HepG2 (cell line): ENCODE results near the gene UBE2S. TPM values are rescaled to one million over a fixed set of nuclear protein-coding genes. Genes with fewer than 3 reads are reported as not detected.

Experiments
- GFI1 ChIP-seq: sonication (generic); formaldehyde crosslinking; IDR thresholded peaks from 2 replicates; pipeline ENCODE4 v1.5.0; 2020; ENCODE audit warnings: missing genetic modification reagents, mild to moderate bottlenecking, borderline replicate concordance
- KAT7 ChIP-seq: IDR thresholded peaks from 2 replicates; pipeline ENCODE4 v1.6.1; 2018; ENCODE audit warnings: borderline replicate concordance, missing compliant biosample characterization
- KLF12 ChIP-seq: sonication (generic); formaldehyde crosslinking; IDR thresholded peaks from 2 replicates; pipeline ENCODE4 v1.4.0; 2020; ENCODE audit warnings: missing genetic modification reagents, borderline replicate concordance
- MBNL3 ChIP-seq: fragments of 250-450 bp; sonication (Bioruptor Pico); conservative IDR thresholded peaks from 2 replicates; pipeline ENCODE4 v1.8.0; 2022; ENCODE audit warnings: mild to moderate bottlenecking, inconsistent platforms
- MTA3 ChIP-seq: sonication (generic); formaldehyde crosslinking; IDR thresholded peaks from 2 replicates; pipeline ENCODE4 v1.4.0; 2020; ENCODE audit warnings: missing genetic modification reagents
- MYC ChIP-seq: sonication (generic); formaldehyde crosslinking; IDR thresholded peaks from 2 replicates; pipeline ENCODE4 v1.9.0; 2021; ENCODE audit warnings: missing genetic modification reagents, borderline replicate concordance
- ONECUT2 ChIP-seq: sonication (generic); formaldehyde crosslinking; IDR thresholded peaks from 2 replicates; pipeline ENCODE4 v1.4.0; 2020; ENCODE audit warnings: missing genetic modification reagents
- PHF20 ChIP-seq: sonication (generic); formaldehyde crosslinking; IDR thresholded peaks from 2 replicates; pipeline ENCODE4 v1.5.0; 2020; ENCODE audit warnings: mild to moderate bottlenecking, missing genetic modification reagents
- SAP130 ChIP-seq: IDR thresholded peaks from 2 replicates; pipeline ENCODE4 v1.6.1; 2016; ENCODE audit warnings: low read depth
- TGIF2 ChIP-seq: IDR thresholded peaks from 2 replicates; pipeline ENCODE4 v1.6.1; 2016; ENCODE audit warnings: control low read depth, missing compliant biosample characterization
- THAP11 ChIP-seq: IDR thresholded peaks from 2 replicates; pipeline ENCODE4 v1.6.1; 2016; ENCODE audit warnings: missing biosample characterization, missing genetic modification reagents
- THYN1 ChIP-seq: sonication (generic); formaldehyde crosslinking; IDR thresholded peaks from 2 replicates; pipeline ENCODE4 v1.8.1; 2023; ENCODE audit warnings: low read depth, mild to moderate bottlenecking, moderate library complexity, missing genetic modification reagents, borderline replicate concordance
- ZFP62 ChIP-seq: sonication (generic); formaldehyde crosslinking; IDR thresholded peaks from 2 replicates; pipeline ENCODE4 v1.4.0; 2020; ENCODE audit warnings: missing genetic modification reagents
- ZNF30 ChIP-seq: sonication (generic); formaldehyde crosslinking; IDR thresholded peaks from 2 replicates; pipeline ENCODE4 v1.5.0; 2020; ENCODE audit warnings: mild to moderate bottlenecking, missing genetic modification reagents
- ZNF484 ChIP-seq: sonication (generic); formaldehyde crosslinking; IDR thresholded peaks from 2 replicates; pipeline ENCODE4 v1.5.1; 2020; ENCODE audit warnings: mild to moderate bottlenecking, low read depth, missing genetic modification reagents, borderline replicate concordance
- ZNF510 ChIP-seq: sonication (generic); formaldehyde crosslinking; IDR thresholded peaks from 2 replicates; pipeline ENCODE4 v1.4.0; 2020; ENCODE audit warnings: low read depth, mild to moderate bottlenecking, missing genetic modification reagents
- ZNF558 ChIP-seq: sonication (generic); formaldehyde crosslinking; IDR thresholded peaks from 2 replicates; pipeline ENCODE4 v1.9.0; 2022; ENCODE audit warnings: mild to moderate bottlenecking, missing genetic modification reagents, borderline replicate concordance
- ZNF747 ChIP-seq: sonication (generic); formaldehyde crosslinking; IDR thresholded peaks from 2 replicates; pipeline ENCODE4 v1.8.1; 2023; ENCODE audit warnings: missing genetic modification reagents, mild to moderate bottlenecking, borderline replicate concordance
- ZNF768 ChIP-seq: sonication (generic); formaldehyde crosslinking; IDR thresholded peaks from 2 replicates; pipeline ENCODE4 v1.4.0; 2020; ENCODE audit warnings: missing genetic modification reagents
- ZNF891 ChIP-seq: sonication (generic); formaldehyde crosslinking; IDR thresholded peaks from 2 replicates; pipeline ENCODE4 v1.5.0; 2020; ENCODE audit warnings: mild to moderate bottlenecking, missing genetic modification reagents
- polyA plus RNA-seq, 8 experiments: library from polyadenylated mRNA; depleted of rRNA in 3 of 8; stranded (reverse) in 7 of 8; unstranded in 1 of 8; fragments of >200 nt; fragmentation: Illumina TruSeq in 4 of 8; extraction: Trizol in 4 of 8; gene quantifications; 2 replicates each; pipeline versions ENCODE4 v1.2.1 to v1.2.3, GENCODE V29; 2011 to 2016; ENCODE audit warnings: low read depth in 4 of 8, missing spikeins in 1 of 8, mixed read lengths in 1 of 8; ENCODE audit not compliant: insufficient read depth in 1 of 8
- total RNA-seq, 5 experiments: library from RNA; depleted of rRNA; stranded (reverse); fragments of >200 nt; fragmentation: Illumina TruSeq; extraction: Trizol; gene quantifications; 2 replicates each; pipeline ENCODE4 v1.2.3, GENCODE V29; 2016; ENCODE audit warnings: low read depth in 1 of 5
- TF ChIP-seq, protein P1 (sequence below): sonication (generic); formaldehyde crosslinking; IDR thresholded peaks from 2 replicates; pipeline ENCODE4 v1.8.0; 2022; ENCODE audit warnings: missing genetic modification reagents, mild to moderate bottlenecking, moderate library complexity, borderline replicate concordance
- TF ChIP-seq, protein P2 (sequence below): sonication (generic); formaldehyde crosslinking; IDR thresholded peaks from 2 replicates; pipeline ENCODE4 v1.5.1; 2020; ENCODE audit warnings: mild to moderate bottlenecking, missing genetic modification reagents, moderate library complexity
- TF ChIP-seq, protein P3 (sequence below): sonication (generic); formaldehyde crosslinking; IDR thresholded peaks from 2 replicates; pipeline ENCODE4 v1.5.0; 2020; ENCODE audit warnings: mild to moderate bottlenecking, missing genetic modification reagents, moderate library complexity

UBE2S gene
- total and polyA plus RNA-seq, 2 of the 13 experiments (the other 11 are each of a cell fraction or from before 2014, with no cell fraction given) = 32.2 to 39.3 TPM

DNA sequence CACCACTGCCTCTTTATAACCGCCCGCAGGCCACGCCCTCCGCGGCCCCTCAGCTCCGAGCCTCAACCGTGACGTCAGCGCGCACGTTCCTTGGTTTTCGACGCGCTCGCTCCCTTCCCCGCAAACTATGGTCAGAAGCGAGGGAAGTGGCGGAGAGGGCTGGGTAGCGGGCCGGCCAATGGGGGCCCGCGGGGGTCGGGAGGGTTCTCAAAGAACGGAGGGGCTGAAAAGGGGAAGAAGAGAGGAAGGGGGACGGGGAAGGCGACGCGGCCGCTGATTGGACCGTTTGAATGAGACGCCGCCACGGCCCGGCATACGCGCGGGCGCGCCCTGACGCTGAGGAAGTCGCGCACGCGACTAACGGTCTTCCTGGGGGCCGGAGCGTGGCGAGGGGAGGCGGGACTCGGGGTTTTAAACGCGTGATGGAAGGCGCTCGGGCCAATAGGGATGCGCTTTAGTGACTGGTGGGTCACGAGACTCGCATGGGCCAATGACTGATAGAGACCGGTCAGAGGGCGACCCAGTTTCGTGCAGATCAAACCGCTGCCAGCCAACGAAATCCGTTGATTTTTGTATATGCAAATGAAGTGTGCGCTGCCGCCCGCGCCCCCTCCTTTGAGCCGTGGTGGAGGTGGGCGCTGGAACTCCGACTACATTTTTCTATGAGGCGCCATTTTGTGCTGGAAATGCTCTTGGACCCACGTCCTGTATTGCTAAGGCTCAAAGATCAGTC, 378 bp upstream of the UBE2S start (continued):
- TF ChIP-seq, protein P1, sequence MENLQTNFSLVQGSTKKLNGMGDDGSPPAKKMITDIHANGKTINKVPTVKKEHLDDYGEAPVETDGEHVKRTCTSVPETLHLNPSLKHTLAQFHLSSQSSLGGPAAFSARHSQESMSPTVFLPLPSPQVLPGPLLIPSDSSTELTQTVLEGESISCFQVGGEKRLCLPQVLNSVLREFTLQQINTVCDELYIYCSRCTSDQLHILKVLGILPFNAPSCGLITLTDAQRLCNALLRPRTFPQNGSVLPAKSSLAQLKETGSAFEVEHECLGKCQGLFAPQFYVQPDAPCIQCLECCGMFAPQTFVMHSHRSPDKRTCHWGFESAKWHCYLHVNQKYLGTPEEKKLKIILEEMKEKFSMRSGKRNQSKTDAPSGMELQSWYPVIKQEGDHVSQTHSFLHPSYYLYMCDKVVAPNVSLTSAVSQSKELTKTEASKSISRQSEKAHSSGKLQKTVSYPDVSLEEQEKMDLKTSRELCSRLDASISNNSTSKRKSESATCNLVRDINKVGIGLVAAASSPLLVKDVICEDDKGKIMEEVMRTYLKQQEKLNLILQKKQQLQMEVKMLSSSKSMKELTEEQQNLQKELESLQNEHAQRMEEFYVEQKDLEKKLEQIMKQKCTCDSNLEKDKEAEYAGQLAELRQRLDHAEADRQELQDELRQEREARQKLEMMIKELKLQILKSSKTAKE (CRISPR knock-in tag) = 0 out of 2 replicates have a peak, but pooled peaks have one; percentile 40
- TF ChIP-seq KAT7 (CRISPR knock-in tag) (no peak), ZNF747 (CRISPR knock-in tag) (no peak), TGIF2 (CRISPR knock-in tag) (no peak), THYN1 (CRISPR knock-in tag) (no peak), MYC (peak; percentile 80; the same call in 1 of the 2 replicates), MBNL3 (CRISPR knock-in tag) (no peak), ZFP62 (CRISPR knock-in tag) (no peak), ZNF510 (0 out of 2 replicates have a peak, but pooled peaks have one; percentile 72), GFI1 (CRISPR knock-in tag) (no peak), ZNF558 (CRISPR knock-in tag) (peak; percentile 54; the same call in 1 of the 2 replicates), ZNF30 (CRISPR knock-in tag) (no peak), KLF12 (CRISPR knock-in tag) (peak; percentile 38; the same call in 1 of the 2 replicates), SAP130 (peak; percentile 64), MTA3 (CRISPR knock-in tag) (no peak), ONECUT2 (no peak), ZNF891 (CRISPR knock-in tag) (0 out of 2 replicates have a peak, but pooled peaks have one; percentile 41), ZNF484 (no peak), PHF20 (CRISPR knock-in tag) (peak; percentile 34; the same call in 1 of the 2 replicates), THAP11 (CRISPR knock-in tag) (peak; percentile 75), ZNF768 (CRISPR knock-in tag) (no peak)
- TF ChIP-seq, protein P2, sequence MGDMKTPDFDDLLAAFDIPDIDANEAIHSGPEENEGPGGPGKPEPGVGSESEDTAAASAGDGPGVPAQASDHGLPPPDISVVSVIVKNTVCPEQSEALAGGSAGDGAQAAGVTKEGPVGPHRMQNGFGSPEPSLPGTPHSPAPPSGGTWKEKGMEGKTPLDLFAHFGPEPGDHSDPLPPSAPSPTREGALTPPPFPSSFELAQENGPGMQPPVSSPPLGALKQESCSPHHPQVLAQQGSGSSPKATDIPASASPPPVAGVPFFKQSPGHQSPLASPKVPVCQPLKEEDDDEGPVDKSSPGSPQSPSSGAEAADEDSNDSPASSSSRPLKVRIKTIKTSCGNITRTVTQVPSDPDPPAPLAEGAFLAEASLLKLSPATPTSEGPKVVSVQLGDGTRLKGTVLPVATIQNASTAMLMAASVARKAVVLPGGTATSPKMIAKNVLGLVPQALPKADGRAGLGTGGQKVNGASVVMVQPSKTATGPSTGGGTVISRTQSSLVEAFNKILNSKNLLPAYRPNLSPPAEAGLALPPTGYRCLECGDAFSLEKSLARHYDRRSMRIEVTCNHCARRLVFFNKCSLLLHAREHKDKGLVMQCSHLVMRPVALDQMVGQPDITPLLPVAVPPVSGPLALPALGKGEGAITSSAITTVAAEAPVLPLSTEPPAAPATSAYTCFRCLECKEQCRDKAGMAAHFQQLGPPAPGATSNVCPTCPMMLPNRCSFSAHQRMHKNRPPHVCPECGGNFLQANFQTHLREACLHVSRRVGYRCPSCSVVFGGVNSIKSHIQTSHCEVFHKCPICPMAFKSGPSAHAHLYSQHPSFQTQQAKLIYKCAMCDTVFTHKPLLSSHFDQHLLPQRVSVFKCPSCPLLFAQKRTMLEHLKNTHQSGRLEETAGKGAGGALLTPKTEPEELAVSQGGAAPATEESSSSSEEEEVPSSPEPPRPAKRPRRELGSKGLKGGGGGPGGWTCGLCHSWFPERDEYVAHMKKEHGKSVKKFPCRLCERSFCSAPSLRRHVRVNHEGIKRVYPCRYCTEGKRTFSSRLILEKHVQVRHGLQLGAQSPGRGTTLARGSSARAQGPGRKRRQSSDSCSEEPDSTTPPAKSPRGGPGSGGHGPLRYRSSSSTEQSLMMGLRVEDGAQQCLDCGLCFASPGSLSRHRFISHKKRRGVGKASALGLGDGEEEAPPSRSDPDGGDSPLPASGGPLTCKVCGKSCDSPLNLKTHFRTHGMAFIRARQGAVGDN (CRISPR knock-in tag) = peak; percentile 95
- TF ChIP-seq, protein P3, sequence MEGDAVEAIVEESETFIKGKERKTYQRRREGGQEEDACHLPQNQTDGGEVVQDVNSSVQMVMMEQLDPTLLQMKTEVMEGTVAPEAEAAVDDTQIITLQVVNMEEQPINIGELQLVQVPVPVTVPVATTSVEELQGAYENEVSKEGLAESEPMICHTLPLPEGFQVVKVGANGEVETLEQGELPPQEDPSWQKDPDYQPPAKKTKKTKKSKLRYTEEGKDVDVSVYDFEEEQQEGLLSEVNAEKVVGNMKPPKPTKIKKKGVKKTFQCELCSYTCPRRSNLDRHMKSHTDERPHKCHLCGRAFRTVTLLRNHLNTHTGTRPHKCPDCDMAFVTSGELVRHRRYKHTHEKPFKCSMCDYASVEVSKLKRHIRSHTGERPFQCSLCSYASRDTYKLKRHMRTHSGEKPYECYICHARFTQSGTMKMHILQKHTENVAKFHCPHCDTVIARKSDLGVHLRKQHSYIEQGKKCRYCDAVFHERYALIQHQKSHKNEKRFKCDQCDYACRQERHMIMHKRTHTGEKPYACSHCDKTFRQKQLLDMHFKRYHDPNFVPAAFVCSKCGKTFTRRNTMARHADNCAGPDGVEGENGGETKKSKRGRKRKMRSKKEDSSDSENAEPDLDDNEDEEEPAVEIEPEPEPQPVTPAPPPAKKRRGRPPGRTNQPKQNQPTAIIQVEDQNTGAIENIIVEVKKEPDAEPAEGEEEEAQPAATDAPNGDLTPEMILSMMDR (CRISPR knock-in tag) = no peak
